Endothelial cell of umbilical vein (primary cell): Measurements from ENCODE around the gene MCM5.

ENCODE experiments used
- CTCF ChIP-seq, 2 donors: IDR thresholded peaks; 1 replicate in 1 of 2; 2 replicates in 1 of 2; pipeline ENCODE4 v1.5.1; 2011; ENCODE audit warnings: low read length in 2 of 2, mild to moderate bottlenecking in 2 of 2, moderate library complexity in 2 of 2, control low read depth in 1 of 2, inconsistent platforms in 1 of 2, low read depth in 1 of 2; ENCODE audit not compliant: insufficient read depth in 1 of 2; ENCODE audit errors: extremely low read depth in 1 of 2
- EZH2 ChIP-seq: IDR thresholded peaks from 2 replicates; pipeline ENCODE4 v1.6.1; 2012; ENCODE audit warnings: borderline replicate concordance, low read depth, mild to moderate bottlenecking, moderate library complexity, low read length, inconsistent platforms; ENCODE audit not compliant: severe bottlenecking
- GATA2 ChIP-seq: IDR thresholded peaks from 2 replicates; pipeline ENCODE4 v1.7.0; 2011; ENCODE audit warnings: low read depth, mild to moderate bottlenecking, moderate library complexity, mixed read lengths, low read length; ENCODE audit not compliant: insufficient read length, insufficient read depth
- JUN ChIP-seq: IDR thresholded peaks from 2 replicates; pipeline ENCODE4 v1.6.1; 2011; ENCODE audit warnings: borderline replicate concordance, low read depth; ENCODE audit not compliant: insufficient read length, insufficient read depth
- MAX ChIP-seq: IDR thresholded peaks from 2 replicates; pipeline ENCODE4 v1.6.1; 2011; ENCODE audit not compliant: insufficient read depth, insufficient read length
- MYC ChIP-seq: IDR thresholded peaks from one replicate; pipeline ENCODE4 v1.6.1; 2011; ENCODE audit warnings: mild to moderate bottlenecking, low read depth, low read length
- POLR2A ChIP-seq: IDR thresholded peaks from 2 replicates; pipeline ENCODE4 v1.6.1; 2012; ENCODE audit warnings: low read depth, mild to moderate bottlenecking, control low read depth, low read length
- POLR2AphosphoS5 ChIP-seq: IDR thresholded peaks from 2 replicates; pipeline ENCODE4 v1.6.1; 2012; ENCODE audit warnings: low read depth, mild to moderate bottlenecking, control low read depth, low read length, moderate library complexity; ENCODE audit not compliant: insufficient read depth

GRCh38 chr22:35367331-35367886 is 32.5 kb upstream of the MCM5 start:
- no peak for TF ChIP-seq MAX
- no peak for TF ChIP-seq POLR2AphosphoS5
- no peak for TF ChIP-seq CTCF (IDR thresholded peaks at IDR 0.05; ENCODE audit: extremely low read depth in 1 of 2, insufficient read depth in 1 of 2, low read depth in 1 of 2, low read length in 2 of 2)
- no peak for TF ChIP-seq MYC
- no peak for TF ChIP-seq POLR2A
- TF ChIP-seq EZH2 = no peak
- no peak for TF ChIP-seq JUN
- TF ChIP-seq GATA2 = no peak
